Ecto neural progenitor cell (in vitro differentiated cells): ENCODE results near the gene TNFRSF6B.
"Not testable (repeated sequence)": the region's sequence is repeated elsewhere in the genome, so short reads cannot be mapped to it uniquely, and the experiment has no call there.

Source experiments
- DNase-seq: peaks from one replicate; pipeline ENCODE4 v3.0.0-alpha.2; 2018; ENCODE audit warnings: low spot score

The TNFRSF6B gene

GRCh38 chr20:63662813-63663189 is 33.7 kb upstream of the TNFRSF6B start:
- DNase-seq = no peak

- no peak for DNase-seq
Observed at GRCh38 chr20:63663332-63664066, 33.0 kb upstream of the TNFRSF6B start.

- DNase-seq = no peak
Observed at GRCh38 chr20:63664143-63664851, 32.2 kb upstream of the TNFRSF6B start.

GRCh38 chr20:63664861-63665594 is 31.4 kb upstream of the TNFRSF6B start:
- peak; percentile 80 for DNase-seq

- no peak for DNase-seq
Observed at GRCh38 chr20:63665708-63666107, 30.7 kb upstream of the TNFRSF6B start.

- no peak for DNase-seq
Observed at GRCh38 chr20:63667858-63668257, 28.6 kb upstream of the TNFRSF6B start.

GRCh38 chr20:63668351-63668750 is 28.1 kb upstream of the TNFRSF6B start:
- no peak for DNase-seq

- not testable (repeated sequence) for DNase-seq
Observed at GRCh38 chr20:63671695-63672094, 24.8 kb upstream of the TNFRSF6B start.

- DNase-seq = no peak
Observed at GRCh38 chr20:63672666-63673065, 23.8 kb upstream of the TNFRSF6B start.

- no peak for DNase-seq
Observed at GRCh38 chr20:63673951-63674350, 22.5 kb upstream of the TNFRSF6B start.

- DNase-seq = no peak
Observed at GRCh38 chr20:63675681-63676368, 20.6 kb upstream of the TNFRSF6B start.

GRCh38 chr20:63678071-63678470 is 18.4 kb upstream of the TNFRSF6B start:
- DNase-seq = no peak

GRCh38 chr20:63678667-63679465 is 17.6 kb upstream of the TNFRSF6B start:
- DNase-seq = no peak

GRCh38 chr20:63679799-63680305 is 16.6 kb upstream of the TNFRSF6B start:
- no peak for DNase-seq

GRCh38 chr20:63680427-63680826 is 16.0 kb upstream of the TNFRSF6B start:
- no peak for DNase-seq

GRCh38 chr20:63680857-63681608 is 15.4 kb upstream of the TNFRSF6B start:
- no peak for DNase-seq

GRCh38 chr20:63681609-63682142 is 14.8 kb upstream of the TNFRSF6B start:
- no peak for DNase-seq

- no peak for DNase-seq
Observed at GRCh38 chr20:63682384-63683139, 13.9 kb upstream of the TNFRSF6B start.

- no peak for DNase-seq
Observed at GRCh38 chr20:63685269-63686026, 11.0 kb upstream of the TNFRSF6B start.
